Neutrophil (primary cell): ENCODE measurements around the gene NELL1.

Experiments used
- H3K27ac ChIP-seq: fragments of 200-600 bp; sonication (generic); 2 replicates; pipeline ENCODE4 v1.5.1; 2016; ENCODE audit warnings: mild to moderate bottlenecking, moderate library complexity
- H3K27me3 ChIP-seq: fragments of 200-600 bp; sonication (generic); 2 replicates; pipeline ENCODE4 v1.6.0; 2016; ENCODE audit warnings: mild to moderate bottlenecking
- H3K36me3 ChIP-seq: fragments of 200-600 bp; sonication (generic); 2 replicates; pipeline ENCODE4 v1.5.1; 2017
- H3K4me1 ChIP-seq, 2 experiments: fragments of 200-600 bp in 1 of 2; sonication (generic) in 1 of 2; 1 replicate in 1 of 2; 2 replicates in 1 of 2; pipeline versions ENCODE4 v1.5.1 to v1.6.1; 2013 to 2016; ENCODE audit warnings: low read depth in 1 of 2, low read length in 1 of 2, mild to moderate bottlenecking in 1 of 2, moderate library complexity in 1 of 2; ENCODE audit not compliant: control insufficient read depth in 1 of 2, insufficient read depth in 1 of 2
- H3K4me3 ChIP-seq, 2 experiments: fragments of 200-600 bp in 1 of 2; sonication (generic) in 1 of 2; 1 replicate in 1 of 2; 2 replicates in 1 of 2; pipeline ENCODE4 v1.5.1; 2013 to 2016; ENCODE audit warnings: low read depth in 1 of 2, low read length in 1 of 2, mild to moderate bottlenecking in 1 of 2, moderate library complexity in 1 of 2
- H3K9me3 ChIP-seq: fragments of 200-600 bp; sonication (generic); 2 replicates; pipeline ENCODE4 v1.5.1; 2016
- TF ChIP-seq, protein P1 (sequence below): fragments of 200-600 bp; sonication (generic); IDR thresholded peaks from 2 replicates; pipeline ENCODE4 v1.5.1; 2016; ENCODE audit warnings: antibody characterized with exemption

Gene NELL1

DNA sequence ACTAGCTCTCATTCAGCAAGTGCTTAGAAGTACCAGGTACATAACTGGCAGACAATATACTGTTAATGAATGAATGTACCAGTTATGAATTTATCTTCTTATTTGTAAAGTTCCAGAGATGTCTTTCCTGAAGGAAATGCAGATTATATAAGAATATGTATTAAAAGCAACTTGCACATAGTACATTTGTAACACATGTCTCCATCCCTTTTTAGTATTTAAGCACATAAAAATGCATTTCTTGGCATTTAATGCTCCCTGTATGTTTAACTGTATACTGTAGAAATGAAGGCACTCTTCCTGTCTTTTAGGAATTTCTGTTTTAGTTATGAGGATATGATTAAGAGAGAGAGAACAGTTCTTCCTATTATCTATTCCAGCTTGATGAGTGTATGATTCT lies 241.3 kb downstream of the NELL1 start:
- TF ChIP-seq, protein P1, sequence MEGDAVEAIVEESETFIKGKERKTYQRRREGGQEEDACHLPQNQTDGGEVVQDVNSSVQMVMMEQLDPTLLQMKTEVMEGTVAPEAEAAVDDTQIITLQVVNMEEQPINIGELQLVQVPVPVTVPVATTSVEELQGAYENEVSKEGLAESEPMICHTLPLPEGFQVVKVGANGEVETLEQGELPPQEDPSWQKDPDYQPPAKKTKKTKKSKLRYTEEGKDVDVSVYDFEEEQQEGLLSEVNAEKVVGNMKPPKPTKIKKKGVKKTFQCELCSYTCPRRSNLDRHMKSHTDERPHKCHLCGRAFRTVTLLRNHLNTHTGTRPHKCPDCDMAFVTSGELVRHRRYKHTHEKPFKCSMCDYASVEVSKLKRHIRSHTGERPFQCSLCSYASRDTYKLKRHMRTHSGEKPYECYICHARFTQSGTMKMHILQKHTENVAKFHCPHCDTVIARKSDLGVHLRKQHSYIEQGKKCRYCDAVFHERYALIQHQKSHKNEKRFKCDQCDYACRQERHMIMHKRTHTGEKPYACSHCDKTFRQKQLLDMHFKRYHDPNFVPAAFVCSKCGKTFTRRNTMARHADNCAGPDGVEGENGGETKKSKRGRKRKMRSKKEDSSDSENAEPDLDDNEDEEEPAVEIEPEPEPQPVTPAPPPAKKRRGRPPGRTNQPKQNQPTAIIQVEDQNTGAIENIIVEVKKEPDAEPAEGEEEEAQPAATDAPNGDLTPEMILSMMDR, result no peak
- no peaks in the 10 kb centered on the region for H3K27me3 ChIP-seq

GRCh38 chr11:20912065-20912821 lies 242.9 kb downstream of the NELL1 start:
- TF ChIP-seq, protein P1, result no peak
- Histone ChIP-seq H3K4me3 (no peak overlapping the region), H3K36me3 (no peaks in the 10 kb centered on the region), H3K4me1 (no peaks in the 10 kb centered on the region), H3K27ac (no peak overlapping the region), H3K27me3 (no peaks in the 10 kb centered on the region), H3K9me3 (no peaks in the 10 kb centered on the region)

More for the DNA sequence above, 241.3 kb downstream of the NELL1 start:
- H3K9me3 ChIP-seq, result no peaks in the 10 kb centered on the region
- no peaks in the 10 kb centered on the region for H3K4me1 ChIP-seq
- H3K4me3 ChIP-seq, result no peak overlapping the region
- H3K36me3 ChIP-seq, result no peaks in the 10 kb centered on the region
- no peak overlapping the region for H3K27ac ChIP-seq

GRCh38 chr11:20912922-20913512 lies 243.6 kb downstream of the NELL1 start:
- no peaks in the 10 kb centered on the region for H3K9me3 ChIP-seq
- no peak overlapping the region for H3K4me3 ChIP-seq
- TF ChIP-seq, protein P1, result no peak
- H3K36me3 ChIP-seq, result no peaks in the 10 kb centered on the region
- H3K4me1 ChIP-seq, result no peaks in the 10 kb centered on the region
- no peaks in the 10 kb centered on the region for H3K27me3 ChIP-seq
- H3K27ac ChIP-seq, result no peak overlapping the region

DNA sequence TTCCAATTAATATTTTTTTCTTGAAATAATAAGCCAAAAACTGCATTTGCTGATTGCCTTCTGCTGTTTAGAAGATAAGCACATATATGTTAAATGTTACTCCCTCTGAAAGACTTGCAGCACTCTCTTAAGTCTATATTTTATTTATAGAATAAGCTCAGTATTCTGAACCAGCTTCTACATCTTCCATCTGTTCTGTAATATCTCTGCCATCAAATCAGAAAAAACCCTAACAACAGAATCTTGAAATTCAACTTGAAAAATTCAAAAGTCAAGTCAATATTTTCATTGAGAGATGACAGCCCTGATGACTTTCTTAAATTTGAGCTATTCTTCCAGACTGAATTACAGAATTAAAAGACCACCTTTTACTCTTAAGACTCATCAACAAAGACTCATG lies 247.9 kb downstream of the NELL1 start:
- Histone ChIP-seq H3K9me3 (no peaks in the 10 kb centered on the region), H3K36me3 (no peaks in the 10 kb centered on the region), H3K27me3 (no peaks in the 10 kb centered on the region), H3K4me3 (no peak overlapping the region), H3K27ac (no peak overlapping the region), H3K4me1 (no peaks in the 10 kb centered on the region)
- TF ChIP-seq, protein P1, result no peak

DNA sequence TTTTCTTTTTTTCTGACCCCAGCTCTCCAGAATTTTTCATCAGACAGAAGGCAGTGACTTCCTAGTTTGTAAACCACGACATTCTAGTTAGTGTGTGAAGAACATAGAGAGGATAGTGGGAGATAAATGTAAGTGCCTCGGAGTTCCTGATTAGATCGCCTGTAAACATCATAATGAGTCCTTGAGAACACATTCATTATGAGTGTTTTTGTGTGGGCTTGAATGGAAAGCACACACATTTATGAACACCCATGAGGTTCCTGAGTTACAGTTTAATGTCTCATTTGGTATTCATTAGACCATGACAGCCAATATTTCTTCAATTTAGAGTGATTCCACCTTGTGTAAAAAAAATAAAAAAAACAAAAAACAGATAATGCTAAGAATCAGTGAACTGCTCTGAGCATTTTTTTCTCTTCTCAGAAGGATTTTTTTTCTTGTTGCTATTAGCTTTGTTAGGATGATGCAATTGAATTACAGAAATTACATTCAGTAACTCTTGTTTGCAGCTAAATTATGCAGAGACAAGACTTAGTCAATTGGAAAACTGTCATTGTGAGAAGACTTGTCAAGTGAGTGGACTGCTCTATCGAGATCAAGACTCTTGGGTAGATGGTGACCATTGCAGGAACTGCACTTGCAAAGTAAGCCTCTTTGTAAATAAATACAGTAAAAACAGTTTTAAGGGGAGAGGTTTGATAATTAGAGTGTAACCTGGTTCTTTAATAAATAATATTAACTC lies 257.6 kb downstream of the NELL1 start:
- Histone ChIP-seq H3K36me3 (no peaks in the 10 kb centered on the region), H3K4me1 (no peaks in the 10 kb centered on the region)
- TF ChIP-seq, protein P1, result no peak

More for the DNA sequence above, 257.6 kb downstream of the NELL1 start:
- no peaks in the 10 kb centered on the region for H3K9me3 ChIP-seq
- H3K27me3 ChIP-seq, result no peaks in the 10 kb centered on the region
- no peak overlapping the region for H3K4me3 ChIP-seq
- H3K27ac ChIP-seq, result no peak overlapping the region
